HG03575 (cell line): Measurements from ENCODE around the gene ZNF593.

Experiments
- ATAC-seq: cut with Tn5 transposase; IDR thresholded peaks from one replicate; pipeline ENCODE4 v1.9.1; 2021; ENCODE audit not compliant: unreplicated experiment, insufficient number of reproducible peaks, low FRiP score; ENCODE audit errors: extremely low read depth

Gene ZNF593

DNA sequence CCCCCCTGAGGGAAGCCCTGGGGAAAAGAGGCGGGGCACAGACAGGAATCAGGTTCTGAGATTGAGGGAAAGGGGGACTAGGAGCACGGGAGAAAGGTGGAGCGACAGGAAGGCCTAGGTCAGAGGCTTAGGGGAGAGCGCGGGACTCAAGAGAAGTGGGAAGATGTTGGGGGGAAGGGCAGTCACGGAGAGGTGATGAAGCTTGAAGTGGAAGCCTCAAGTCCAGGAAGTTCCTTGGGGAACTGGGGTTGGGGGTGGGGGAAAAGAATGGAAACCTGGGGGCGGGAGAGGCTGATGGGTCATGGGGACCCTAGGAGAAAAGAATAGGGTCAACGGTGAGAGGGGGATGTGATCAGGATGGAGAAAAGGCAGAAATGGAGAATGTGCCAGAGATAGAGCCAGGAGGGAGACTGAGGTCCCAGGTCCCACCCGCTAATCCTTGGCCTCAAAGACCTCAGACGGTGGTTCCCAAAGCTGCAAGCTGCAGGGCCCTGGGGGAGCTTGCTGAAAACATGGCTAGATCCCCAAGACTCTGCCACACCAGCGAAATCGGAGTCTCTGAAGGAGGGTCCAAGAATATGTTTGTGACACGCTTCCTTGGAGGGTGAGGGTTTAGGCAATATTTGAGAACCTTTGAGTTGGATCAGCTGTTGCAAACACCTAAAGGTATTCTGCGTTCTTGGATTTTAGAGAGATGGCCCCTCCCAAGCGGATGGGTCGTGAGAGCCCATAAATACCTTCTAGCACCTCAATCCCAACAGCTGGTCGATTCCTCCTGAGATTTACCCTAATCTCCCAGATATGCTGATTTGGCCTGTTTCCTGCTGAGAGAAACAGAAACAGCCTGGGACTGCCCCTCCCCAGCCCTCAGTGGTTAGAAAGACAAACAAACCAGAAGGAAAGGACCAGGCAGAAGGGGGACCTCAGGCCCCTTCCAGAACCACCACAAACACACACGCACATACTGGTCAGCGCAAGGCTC, 4.6 kb upstream of the ZNF593 start:
- ATAC-seq: no peak

DNA sequence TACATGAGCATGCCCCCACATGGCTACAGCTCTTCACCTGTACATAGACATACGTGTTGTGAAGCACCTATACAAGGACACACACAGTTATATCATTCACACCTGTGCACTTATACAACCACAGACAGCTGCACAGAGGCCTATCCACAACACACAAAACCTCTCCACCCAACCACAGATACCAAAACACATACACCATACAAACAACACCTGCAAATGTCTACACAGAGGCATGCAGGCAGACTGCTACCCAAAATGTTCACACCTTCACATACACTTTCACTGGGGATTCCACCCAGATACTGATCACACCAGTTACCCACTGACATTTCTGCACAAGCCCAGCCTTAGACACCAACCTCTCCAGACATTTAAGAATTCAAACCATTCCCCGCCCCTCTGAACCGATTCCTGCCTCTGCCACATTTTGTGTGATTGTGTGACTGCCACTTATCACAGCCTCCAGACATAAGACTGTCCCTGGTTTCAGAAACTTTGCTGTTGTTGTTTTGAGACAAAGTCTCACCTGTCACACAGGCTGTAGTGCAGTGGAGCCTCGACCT, 2.9 kb upstream of the ZNF593 start:
- ATAC-seq: no peak

DNA sequence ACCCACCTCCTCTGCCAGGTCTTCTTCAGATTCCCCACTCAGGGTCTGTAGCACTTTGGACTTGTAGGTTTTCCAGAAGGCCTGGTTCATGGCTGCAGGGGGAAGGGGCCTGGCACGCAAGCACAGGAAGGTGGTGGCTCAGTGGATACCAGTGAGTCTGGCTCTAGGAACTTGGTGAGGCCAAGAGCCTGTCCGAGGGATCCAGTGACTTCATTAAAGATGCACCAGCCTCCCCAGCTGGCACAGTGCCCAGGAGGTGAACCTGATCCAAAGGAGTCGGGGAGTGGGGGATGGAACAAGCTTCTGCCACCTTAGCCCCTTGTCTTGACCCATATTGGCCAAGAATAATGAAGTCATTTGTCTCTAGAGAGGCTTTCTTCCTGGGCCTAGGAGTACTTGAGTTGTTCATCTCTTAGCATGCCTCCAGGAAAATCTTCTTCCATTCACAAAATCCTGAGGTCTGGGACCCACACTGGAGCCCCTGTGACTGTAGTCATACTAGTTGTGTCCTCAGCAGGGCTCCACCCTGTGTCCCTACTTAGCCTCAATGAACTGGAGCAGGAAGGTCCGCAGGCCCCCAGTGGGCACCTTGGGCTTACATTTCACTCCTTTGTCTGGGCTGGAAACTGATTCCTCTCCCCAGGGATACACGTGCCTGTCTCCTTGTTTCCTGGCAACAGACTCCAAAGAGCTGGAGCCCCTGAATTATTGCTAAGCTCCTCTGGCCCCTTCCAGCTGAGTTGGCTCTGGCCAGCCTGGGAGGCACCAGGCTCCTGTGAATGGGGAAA, 1.1 kb upstream of the ZNF593 start, which contains the start of gene C1orf232:
TSS of gene C1orf232 (minus strand) at position 554 of the 788 bp plus-strand sequence. CDS start at position 90, 464 bp downstream.
- ATAC-seq: no peak

- no peak for ATAC-seq
Observed at GRCh38 chr1:26169198-26169554, 532 bp upstream of the ZNF593 start.

DNA sequence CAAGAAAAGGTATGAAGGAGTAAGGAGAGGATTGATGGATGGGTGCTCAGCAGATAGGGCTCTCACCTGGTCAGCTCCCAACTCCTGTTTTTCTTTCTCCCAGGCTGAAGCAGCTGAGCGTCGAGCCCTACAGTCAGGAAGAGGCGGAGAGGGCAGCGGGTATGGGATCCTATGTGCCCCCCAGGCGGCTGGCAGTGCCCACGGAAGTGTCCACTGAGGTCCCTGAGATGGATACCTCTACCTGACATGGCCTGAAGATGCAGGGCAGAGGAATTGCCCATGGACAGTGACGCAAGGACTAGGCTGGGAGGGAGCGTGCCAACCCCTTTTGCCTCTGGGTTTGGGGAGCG, 739 bp downstream of the ZNF593 start:
- no peak for ATAC-seq

GRCh38 chr1:26171084-26172072, 1.7 kb downstream of the ZNF593 start, which contains the start of gene ZNF593OS:
ZNF593OS (minus strand) TSS chr1:26171832; CDS start chr1:26171661, 171 bp downstream.
- no peak for ATAC-seq

DNA sequence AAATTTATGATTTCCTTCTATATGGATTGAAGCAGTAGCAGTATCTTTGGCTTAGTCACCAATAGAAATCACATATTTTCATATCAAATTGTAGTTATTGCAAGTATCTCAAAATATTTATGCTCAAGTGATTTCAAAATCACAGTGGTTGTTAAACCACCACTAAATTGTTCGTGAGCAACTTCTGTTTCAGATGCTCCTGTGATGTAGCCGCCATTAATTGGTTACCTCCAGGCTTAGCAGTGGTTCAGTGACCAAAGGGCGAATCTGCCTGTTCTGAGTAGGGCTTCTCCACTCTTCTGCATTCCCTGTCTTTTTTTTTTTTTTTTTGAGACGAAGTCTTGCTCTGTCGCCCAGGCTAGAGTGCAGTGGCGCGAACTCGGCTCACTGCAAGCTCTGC, 5.6 kb downstream of the ZNF593 start:
- no peak for ATAC-seq

GRCh38 chr1:26177182-26177684, 7.5 kb downstream of the ZNF593 start, which contains the start of gene CNKSR1:
CNKSR1 (plus strand) TSS chr1:26177491; CDS start chr1:26177548, 57 bp downstream.
- no peak for ATAC-seq

- no peak for ATAC-seq
Observed at GRCh38 chr1:26180010-26180506, 10.3 kb downstream of the ZNF593 start.

GRCh38 chr1:26181586-26182382, 12.1 kb downstream of the ZNF593 start:
- ATAC-seq: no peak

DNA sequence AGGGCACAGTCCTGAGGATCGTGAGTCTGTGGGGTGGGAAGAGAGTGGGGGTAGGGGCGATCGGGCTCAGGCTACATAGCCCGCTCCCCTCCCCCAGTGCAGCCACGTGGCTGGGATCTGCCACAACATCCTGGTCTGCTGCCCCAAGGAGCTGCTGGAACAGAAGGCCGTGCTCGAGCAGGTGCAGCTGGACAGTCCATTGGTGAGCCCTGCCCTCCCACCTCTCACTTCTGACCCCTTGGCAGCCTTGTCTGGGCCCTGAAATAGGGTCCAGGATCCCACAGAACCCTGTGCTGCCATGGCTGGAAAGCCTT, 12.6 kb downstream of the ZNF593 start:
- no peak for ATAC-seq

DNA sequence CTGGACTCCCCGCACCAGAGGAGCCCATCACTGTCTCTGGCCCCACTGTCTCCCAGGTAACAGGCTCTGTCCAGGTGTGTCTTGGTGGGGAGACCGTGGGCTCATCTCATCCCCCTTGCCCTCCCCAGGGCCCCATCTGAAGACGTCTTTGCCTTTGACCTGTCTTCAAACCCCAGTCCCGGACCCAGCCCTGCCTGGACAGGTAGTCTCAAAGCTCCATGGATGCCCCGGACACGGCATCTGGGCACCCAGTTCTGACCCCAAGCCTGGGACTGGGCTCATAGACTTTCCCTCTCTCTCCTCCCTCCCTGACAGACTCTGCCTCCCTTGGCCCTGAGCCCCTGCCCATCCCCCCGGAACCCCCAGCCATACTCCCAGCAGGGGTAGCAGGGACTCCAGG, 14.4 kb downstream of the ZNF593 start:
- no peak for ATAC-seq

DNA sequence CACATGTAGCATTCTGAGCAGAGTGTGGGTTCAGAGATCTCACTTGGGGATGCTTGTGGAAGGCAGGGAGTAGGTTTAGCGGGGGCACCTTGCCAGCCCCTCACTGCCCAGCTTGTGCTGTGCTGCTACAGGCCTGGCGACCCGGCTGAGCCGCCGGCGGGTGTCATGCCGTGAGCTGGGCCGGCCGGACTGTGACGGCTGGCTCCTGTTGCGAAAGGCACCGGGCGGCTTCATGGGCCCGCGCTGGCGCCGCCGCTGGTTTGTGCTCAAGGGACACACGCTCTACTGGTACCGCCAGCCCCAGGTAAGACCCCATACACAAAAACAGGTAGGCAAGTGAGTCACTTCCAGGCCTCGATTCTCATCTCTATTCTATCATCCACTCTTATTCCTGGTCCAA, 15.2 kb downstream of the ZNF593 start:
- ATAC-seq: no peak

- ATAC-seq: no peak
Observed at GRCh38 chr1:26187882-26188281, 18.2 kb downstream of the ZNF593 start.

DNA sequence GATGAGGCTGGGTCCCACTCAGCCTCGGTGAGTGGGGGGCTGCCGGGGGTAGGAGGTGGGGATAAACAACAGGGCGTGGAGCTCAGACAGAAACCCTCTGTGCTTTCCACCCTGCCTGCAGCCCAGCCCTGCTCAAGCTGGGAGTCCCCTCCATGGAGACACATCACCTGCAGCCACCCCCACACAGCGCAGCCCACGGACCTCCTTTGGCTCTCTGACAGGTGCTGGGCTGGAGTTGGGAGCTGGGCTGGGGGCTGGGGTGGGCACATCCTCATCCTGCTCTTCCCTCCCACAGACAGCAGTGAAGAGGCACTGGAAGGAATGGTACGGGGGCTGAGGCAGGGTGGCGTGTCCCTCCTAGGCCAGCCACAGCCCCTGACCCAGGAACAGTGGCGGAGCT, 18.8 kb downstream of the ZNF593 start:
- no peak for ATAC-seq

- ATAC-seq: no peak
Observed at GRCh38 chr1:26189331-26189730, 19.6 kb downstream of the ZNF593 start.

DNA sequence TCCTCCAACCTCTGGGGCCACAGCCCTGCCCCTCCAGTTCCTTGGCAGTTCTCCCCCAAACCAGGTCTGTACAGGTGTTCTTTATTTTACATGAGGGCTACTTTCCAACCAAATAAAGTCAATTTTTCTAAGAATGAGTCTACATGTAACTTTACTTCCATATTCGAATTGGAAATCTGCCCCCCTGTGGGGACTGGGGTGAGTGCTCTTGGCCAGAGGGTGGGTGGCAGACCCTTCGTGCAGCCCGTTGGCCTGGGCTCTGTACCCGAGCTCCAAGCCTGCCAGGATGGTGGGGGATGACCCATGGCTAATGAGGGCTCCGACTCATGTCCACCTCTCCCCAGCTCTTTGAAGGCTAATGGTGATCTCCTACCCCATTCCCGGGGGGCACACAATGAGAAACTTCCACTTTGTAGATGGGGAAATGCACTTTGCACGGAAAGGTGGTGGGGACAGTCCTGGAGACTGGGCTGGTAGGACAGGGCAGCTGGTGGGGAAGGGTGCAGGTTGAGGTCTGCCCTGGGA, 20.1 kb downstream of the ZNF593 start:
- ATAC-seq: no peak
